H9 (cell line): ENCODE data around the gene C10orf71. TPM values are rescaled to one million over a fixed set of nuclear protein-coding genes. Genes with fewer than 3 reads are reported as not detected.

ENCODE experiments used
- DNase-seq: peaks from one replicate; pipeline ENCODE4 v3.0.0-alpha.2; 2017
- H2AFZ ChIP-seq: one replicate; pipeline ENCODE4 v1.6.1; 2013; ENCODE audit warnings: mild to moderate bottlenecking, low read length, control low read depth, moderate library complexity
- H2AK5ac ChIP-seq: 2 replicates; pipeline ENCODE4 v1.6.1; 2013; ENCODE audit warnings: low read length, control low read depth, mixed read lengths; ENCODE audit not compliant: insufficient read length
- H2BK120ac ChIP-seq: one replicate; pipeline ENCODE4 v1.6.1; 2013; ENCODE audit warnings: low read depth, mild to moderate bottlenecking, low read length, control low read depth, inconsistent platforms; ENCODE audit not compliant: poor library complexity, severe bottlenecking
- H2BK12ac ChIP-seq: 2 replicates; pipeline ENCODE4 v1.6.1; 2013; ENCODE audit warnings: low read length, control low read depth, mixed read lengths, low read depth; ENCODE audit not compliant: insufficient read length
- H2BK15ac ChIP-seq: 2 replicates; pipeline ENCODE4 v1.6.1; 2013; ENCODE audit warnings: low read depth, low read length, control low read depth
- H2BK20ac ChIP-seq: one replicate; pipeline ENCODE4 v1.6.1; 2013; ENCODE audit warnings: low read depth, mild to moderate bottlenecking, low read length, control low read depth, inconsistent platforms; ENCODE audit not compliant: poor library complexity, severe bottlenecking
- H2BK5ac ChIP-seq: 2 replicates; pipeline ENCODE4 v1.6.1; 2013; ENCODE audit warnings: low read length, control low read depth, mixed read lengths; ENCODE audit not compliant: insufficient read length
- H3K14ac ChIP-seq: 2 replicates; pipeline ENCODE4 v1.6.1; 2013; ENCODE audit warnings: low read length, control low read depth; ENCODE audit not compliant: insufficient read depth
- H3K18ac ChIP-seq: 2 replicates; pipeline ENCODE4 v1.6.1; 2013; ENCODE audit warnings: low read depth, mild to moderate bottlenecking, mixed read lengths, low read length, control low read depth; ENCODE audit not compliant: insufficient read length
- H3K23ac ChIP-seq: 2 replicates; pipeline ENCODE4 v1.6.1; 2013; ENCODE audit warnings: low read length, control low read depth, mixed read lengths, low read depth; ENCODE audit not compliant: insufficient read length
- H3K23me2 ChIP-seq: 2 replicates; pipeline ENCODE4 v1.6.1; 2013; ENCODE audit warnings: low read depth, mild to moderate bottlenecking, mixed read lengths, low read length, control low read depth; ENCODE audit not compliant: insufficient read length, poor library complexity, severe bottlenecking
- H3K27ac ChIP-seq: 2 replicates; pipeline ENCODE4 v1.5.1; 2013; ENCODE audit warnings: low read length, control low read depth, mixed read lengths, low read depth; ENCODE audit not compliant: insufficient read length
- H3K27me3 ChIP-seq: 2 replicates; pipeline ENCODE4 v1.6.1; 2013; ENCODE audit warnings: low read length, control low read depth, inconsistent platforms; ENCODE audit not compliant: insufficient read depth
- H3K4ac ChIP-seq: 2 replicates; pipeline ENCODE4 v1.6.1; 2013; ENCODE audit warnings: low read depth, mild to moderate bottlenecking, control low read depth, inconsistent platforms, low read length, moderate library complexity
- H3K4me1 ChIP-seq: 2 replicates; pipeline ENCODE4 v1.6.1; 2013; ENCODE audit warnings: low read length, control low read depth, inconsistent platforms; ENCODE audit not compliant: insufficient read depth
- H3K4me2 ChIP-seq: 2 replicates; pipeline ENCODE4 v1.6.1; 2013; ENCODE audit warnings: low read length, control low read depth, mixed read lengths; ENCODE audit not compliant: insufficient read length, insufficient read depth
- H3K56ac ChIP-seq: 2 replicates; pipeline ENCODE4 v1.6.1; 2013; ENCODE audit warnings: low read depth, mild to moderate bottlenecking, mixed read lengths, low read length, control low read depth; ENCODE audit not compliant: insufficient read length
- H3K79me1 ChIP-seq: 2 replicates; pipeline ENCODE4 v1.6.1; 2013; ENCODE audit warnings: low read depth, mild to moderate bottlenecking, moderate library complexity, low read length, control low read depth, inconsistent platforms; ENCODE audit not compliant: insufficient read depth, poor library complexity, severe bottlenecking
- H3K79me2 ChIP-seq: 2 replicates; pipeline ENCODE4 v1.6.1; 2013; ENCODE audit warnings: low read length, control low read depth, inconsistent platforms; ENCODE audit not compliant: insufficient read depth
- H3K9ac ChIP-seq: 2 replicates; pipeline ENCODE4 v1.6.1; 2013; ENCODE audit warnings: low read length, control low read depth, mixed read lengths; ENCODE audit not compliant: insufficient read length; ENCODE audit errors: extremely low read depth
- H3K9me3 ChIP-seq: one replicate; pipeline ENCODE4 v1.6.1; 2013; ENCODE audit warnings: low read depth, low read length, inconsistent platforms; ENCODE audit not compliant: control insufficient read depth
- H3T11ph ChIP-seq: one replicate; pipeline ENCODE4 v1.6.1; 2013; ENCODE audit warnings: mild to moderate bottlenecking, low read length, control low read depth, inconsistent platforms
- H4K20me1 ChIP-seq: one replicate; pipeline ENCODE4 v1.6.1; 2013; ENCODE audit not compliant: control insufficient read depth, insufficient read length, insufficient read depth
- H4K5ac ChIP-seq: 2 replicates; pipeline ENCODE4 v1.6.1; 2013; ENCODE audit warnings: low read depth, mild to moderate bottlenecking, mixed read lengths, low read length, control low read depth; ENCODE audit not compliant: insufficient read length
- H4K8ac ChIP-seq: replicated peaks from 2 replicates; pipeline ENCODE4 v1.6.1; 2013; ENCODE audit warnings: low read length, control low read depth, mixed read lengths, low read depth; ENCODE audit not compliant: insufficient read length
- H4K91ac ChIP-seq: 2 replicates; pipeline ENCODE4 v1.6.1; 2013; ENCODE audit warnings: low read depth, mild to moderate bottlenecking, moderate library complexity, mixed read lengths, low read length, control low read depth; ENCODE audit not compliant: insufficient read length
- H3K27ac Mint-ChIP-seq, 3 experiments: 2 replicates in 2 of 3; 3 replicates in 1 of 3; pipeline ENCODE4 v1.8.0; 2020 to 2021; ENCODE audit warnings: mixed read lengths in 3 of 3, mild to moderate bottlenecking in 1 of 3, moderate library complexity in 1 of 3
- H3K27me3 Mint-ChIP-seq: 2 replicates; pipeline ENCODE4 v1.8.0; 2021; ENCODE audit warnings: low read depth, mild to moderate bottlenecking, moderate library complexity, mixed read lengths
- H3K36me3 Mint-ChIP-seq, 3 experiments: 2 replicates in 2 of 3; 3 replicates in 1 of 3; pipeline ENCODE4 v1.8.0; 2020 to 2021; ENCODE audit warnings: low read depth in 3 of 3, mixed read lengths in 3 of 3; ENCODE audit not compliant: insufficient read depth in 1 of 3
- H3K4me1 Mint-ChIP-seq, 2 experiments: 2 replicates each; pipeline ENCODE4 v1.8.0; 2020; ENCODE audit warnings: mixed read lengths in 2 of 2
- H3K4me3 Mint-ChIP-seq, 2 experiments: 2 replicates in 1 of 2; 3 replicates in 1 of 2; pipeline ENCODE4 v1.8.0; 2020 to 2021; ENCODE audit warnings: mild to moderate bottlenecking in 2 of 2, mixed read lengths in 2 of 2, moderate library complexity in 1 of 2
- H3K9me3 Mint-ChIP-seq, 2 experiments: 2 replicates in 1 of 2; 3 replicates in 1 of 2; pipeline ENCODE4 v1.8.0; 2020; ENCODE audit warnings: mild to moderate bottlenecking in 2 of 2, mixed read lengths in 2 of 2, moderate library complexity in 1 of 2
- CTCF ChIP-seq: fragments of 200-600 bp; sonication (generic); conservative IDR thresholded peaks from 3 replicates; pipeline ENCODE4 v1.8.0; 2021; ENCODE audit warnings: antibody characterized with exemption, mild to moderate bottlenecking
- WGBS: extraction: QIAGEN DNeasy Blood & Tissue Kit; methylation state at CpG from one replicate; pipeline ENCODE4 v1.1.7; 2013; ENCODE audit warnings: missing lambda C conversion rate, low lambda C conversion rate, mixed read lengths; ENCODE audit not compliant: insufficient read length; ENCODE audit errors: extremely low coverage; 5-methylcytosine and 5-hydroxymethylcytosine counted together
- total RNA-seq: library from RNA; stranded (reverse); gene quantifications from 2 replicates; pipeline ENCODE4 v1.2.1, GENCODE V29; 2021

C10orf71 gene
- total RNA-seq, 1 experiment from 2014 or later, result not detected

DNA sequence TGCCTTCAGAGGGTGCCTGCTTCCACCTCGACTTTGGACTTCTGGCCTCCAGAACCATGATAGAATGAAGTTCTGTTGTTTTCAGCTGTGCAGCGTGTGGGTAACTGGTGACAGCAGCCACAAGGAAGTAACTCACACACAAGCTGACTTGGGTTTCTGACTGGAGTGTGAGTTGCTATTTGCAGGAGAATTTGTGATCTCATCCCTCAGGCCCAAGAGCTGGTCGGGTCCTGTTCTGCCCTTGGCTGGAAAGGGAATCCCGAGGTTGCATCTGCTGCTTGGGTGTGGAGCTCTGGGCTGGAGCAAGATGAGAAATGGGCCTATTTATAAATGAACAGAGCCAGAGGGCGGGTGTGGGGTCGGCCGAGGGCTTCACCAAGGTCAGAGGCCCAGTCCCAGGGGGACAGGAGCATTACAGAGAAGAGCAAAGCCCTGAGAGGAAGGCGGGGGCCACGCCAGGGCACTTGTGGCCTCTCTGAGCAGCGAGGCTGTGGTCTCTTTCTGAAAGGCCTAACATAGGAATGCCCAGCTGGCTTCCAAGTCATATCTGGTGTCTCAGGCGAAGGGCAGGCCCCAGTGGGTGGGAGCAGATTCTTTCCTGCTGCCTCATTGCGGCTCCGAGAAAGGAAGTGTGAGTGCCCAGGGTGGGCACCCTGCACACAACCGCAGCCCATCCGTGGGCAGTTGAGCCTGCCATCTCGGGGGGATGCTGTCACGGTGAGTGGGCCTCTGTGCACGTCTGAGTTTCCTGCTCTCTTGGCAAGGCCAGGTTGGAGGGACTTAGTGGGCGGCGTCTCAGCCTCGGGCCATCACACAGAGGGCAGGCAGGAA is 26.5 kb upstream of the C10orf71 start:
- no CpG with 5 or more reads among the region's 21 CpGs for WGBS
- Histone ChIP-seq H3K9me3 (no peaks in the 10 kb centered on the region), H3K23me2 (no peaks in the 10 kb centered on the region), H2BK20ac (no peak overlapping the region), H4K8ac (no peak overlapping the region), H3K9ac (no peak overlapping the region), H2AK5ac (no peak overlapping the region), H4K91ac (no peak overlapping the region), H2BK120ac (no peak overlapping the region), H3T11ph (no peak overlapping the region), H3K79me2 (no peaks in the 10 kb centered on the region), H3K4me1 (no peaks in the 10 kb centered on the region), H4K20me1 (no peaks in the 10 kb centered on the region), H3K4me2 (no peak overlapping the region), H3K4ac (no peak overlapping the region), H2BK5ac (no peak overlapping the region), H2BK15ac (no peak overlapping the region), H3K23ac (no peak overlapping the region), H2AFZ (no peak overlapping the region), H2BK12ac (no peak overlapping the region), H3K56ac (no peak overlapping the region), H3K27ac (no peak overlapping the region), H4K5ac (no peak overlapping the region), H3K18ac (no peak overlapping the region), H3K27me3 (no peaks in the 10 kb centered on the region), H3K79me1 (no peaks in the 10 kb centered on the region), H3K14ac (no peak overlapping the region)
- Mint-ChIP-seq H3K36me3 (peaks cover 0 to under 1% (median under 1%) of the 10 kb centered on the region in 3 experiments; a peak in 5 of 7 replicates), H3K9me3 (peaks cover under 1 to 6% of the 10 kb centered on the region in 2 experiments), H3K4me1 (no peaks in the 10 kb centered on the region), H3K27ac (no peak overlapping the region; a peak in 1 of 7 replicates), H3K27me3 (peaks cover 12% of the 10 kb centered on the region), H3K4me3 (no peak overlapping the region)
- no peak for TF ChIP-seq CTCF
- peak; percentile 17 for DNase-seq
